GM19099 (cell line): Measurements from ENCODE around the gene ERBB4.

Experiments used
- POLR2A ChIP-seq: IDR thresholded peaks from 3 replicates; pipeline ENCODE4 v1.6.1; 2011; ENCODE audit warnings: low read depth; ENCODE audit not compliant: insufficient read length; ENCODE audit errors: extremely low read depth

Gene ERBB4

DNA sequence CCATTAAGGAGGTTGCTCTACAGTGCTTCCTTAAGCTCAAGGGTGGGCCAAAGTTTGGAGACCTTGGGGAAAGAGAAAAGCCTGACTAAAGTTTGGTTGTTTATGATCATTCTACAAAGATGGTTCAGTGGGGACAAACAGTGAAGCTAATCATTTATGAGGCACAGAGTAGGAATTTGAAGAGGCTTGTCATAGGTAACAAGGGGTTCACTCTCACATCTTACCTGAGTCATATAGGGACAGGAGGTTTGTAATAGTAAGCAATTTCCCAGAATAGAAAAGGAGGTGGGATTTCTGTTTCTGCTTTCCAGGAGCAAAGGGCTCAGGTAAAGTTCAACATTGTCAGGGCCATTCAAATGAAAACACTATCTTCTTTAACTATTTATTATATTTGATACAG, 1194.3 kb downstream of the ERBB4 start:
- no peak for TF ChIP-seq POLR2A

DNA sequence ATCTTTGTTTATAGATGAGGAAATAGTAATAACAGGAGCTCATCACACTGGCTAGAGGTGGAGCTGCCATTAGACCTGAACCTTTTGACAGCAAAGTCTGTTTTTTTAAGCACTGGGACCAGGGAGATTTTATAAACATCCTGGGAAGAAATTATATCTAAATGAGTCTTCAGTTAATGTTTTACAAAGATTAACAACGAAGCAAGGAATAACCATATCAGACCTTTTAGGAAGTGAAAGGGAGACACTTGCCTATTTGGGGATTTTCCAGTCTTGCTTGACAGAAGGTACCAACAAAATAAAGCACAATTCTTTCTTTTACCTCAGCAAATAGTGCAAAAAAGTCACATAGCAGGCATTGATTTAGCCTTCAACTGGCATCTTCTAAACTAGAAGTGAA, 1205.2 kb downstream of the ERBB4 start:
- TF ChIP-seq POLR2A: no peak

DNA sequence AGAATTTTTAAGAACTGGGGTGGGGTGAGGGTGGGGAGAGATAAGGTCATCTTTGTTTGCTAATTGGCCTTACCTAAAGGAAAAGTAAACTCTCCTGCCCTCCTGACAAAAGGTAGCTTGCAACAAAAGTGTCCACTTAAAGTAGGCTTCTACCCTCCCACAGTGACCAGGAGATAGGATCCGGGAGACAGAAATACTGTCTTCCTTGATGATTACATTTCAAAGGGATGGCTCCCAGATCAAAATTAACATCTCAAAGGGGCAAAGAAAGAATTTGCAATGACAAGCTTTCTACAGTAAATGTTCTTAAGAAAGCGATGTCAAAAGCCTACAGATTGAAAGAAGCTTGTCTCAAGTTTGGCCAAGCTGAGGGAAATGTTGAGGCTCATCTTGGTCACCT, 1206.9 kb downstream of the ERBB4 start:
- no peak for TF ChIP-seq POLR2A

DNA sequence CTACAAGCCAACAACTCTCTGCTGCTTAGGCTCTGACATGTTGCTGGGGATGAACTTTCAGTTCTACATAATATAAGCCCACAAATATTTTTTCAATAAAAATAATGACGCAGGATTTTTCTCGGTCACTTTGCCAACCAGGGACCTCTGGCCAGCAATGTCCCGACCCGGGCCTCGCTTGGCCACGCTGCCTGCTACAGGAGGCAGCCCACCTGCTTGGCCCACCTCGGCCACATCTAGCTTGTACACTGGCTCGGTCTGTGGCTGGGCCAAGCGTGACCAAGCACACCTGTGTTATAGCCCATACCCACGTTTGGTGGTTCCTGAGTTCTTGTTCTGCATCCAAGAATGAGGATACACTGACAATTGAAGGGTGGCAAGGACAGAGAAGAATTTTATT, 1208.7 kb downstream of the ERBB4 start:
- no peak for TF ChIP-seq POLR2A

DNA sequence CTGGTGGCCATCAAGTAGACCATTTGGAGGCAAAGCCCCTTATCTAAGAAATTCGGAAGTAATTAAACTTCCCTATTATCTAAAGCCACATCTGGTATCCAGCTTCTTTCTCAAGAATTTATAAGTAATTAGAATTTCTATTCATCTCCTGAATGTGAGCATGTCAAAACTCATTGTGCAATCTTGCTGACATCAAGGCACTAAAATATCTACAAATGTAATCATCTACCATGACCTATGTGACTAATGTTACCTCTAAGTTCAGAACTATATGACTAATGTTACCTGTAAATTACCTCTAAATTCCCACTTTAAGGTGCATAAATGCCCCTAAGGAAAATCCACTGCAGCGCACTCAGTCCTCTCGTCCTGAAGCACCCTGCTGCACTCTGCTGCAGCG, 1209.2 kb downstream of the ERBB4 start:
- no peak for TF ChIP-seq POLR2A

DNA sequence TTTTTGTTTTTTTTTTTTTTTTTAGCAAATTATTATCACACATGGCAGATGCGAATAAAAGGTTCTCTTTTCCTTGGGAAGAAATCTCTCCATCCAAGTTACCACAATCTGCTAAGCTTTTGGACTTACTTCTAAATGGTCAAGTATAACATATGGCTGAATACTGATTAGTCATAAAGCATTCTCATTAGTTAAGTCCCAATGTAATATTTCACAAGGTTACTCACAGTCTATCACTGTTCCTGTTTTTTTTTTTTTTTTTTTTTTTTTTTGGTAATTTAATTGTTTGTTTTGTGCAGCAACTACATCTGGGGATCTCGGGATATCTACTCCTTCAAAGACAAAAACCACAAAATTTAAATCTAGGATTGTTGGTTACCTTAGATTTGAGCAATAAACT, 1210.5 kb downstream of the ERBB4 start:
- no peak for TF ChIP-seq POLR2A
